CD4-positive, alpha-beta T cell (primary cell): ENCODE results near the gene LRP2. TPM values are rescaled to one million over a fixed set of nuclear protein-coding genes. Genes with fewer than 3 reads are reported as not detected.

ENCODE experiments used
- ATAC-seq: fragments of 200-7000 bp; cut with Tn5 transposase; one replicate; pipeline ENCODE4 v1.10.0; 2022; ENCODE audit warnings: mild to moderate bottlenecking; ENCODE audit not compliant: poor library complexity
- CTCF ChIA-PET: fragments of 350-600 bp; sonication (Branson Sonifier 250); formaldehyde crosslinking; loops from one replicate; lab custom pipeline; 2021; ENCODE audit warnings: antibody characterized with exemption, inconsistent platforms; lab: Charles Lee
- POLR2A ChIA-PET: fragments of 350-600 bp; sonication (Branson Sonifier 250); formaldehyde crosslinking; loops from one replicate; lab custom pipeline; 2021; ENCODE audit warnings: antibody characterized with exemption, inconsistent platforms; lab: Charles Lee
- DNase-seq, 14 experiments: peaks; one replicate each; pipeline ENCODE4 v3.0.0-alpha.2; 2013 to 2020; ENCODE audit warnings: mixed read lengths in 2 of 14
- H3K27ac ChIP-seq, 2 donors: one replicate each; pipeline versions ENCODE4 v1.5.1 to v1.7.0; 2013; ENCODE audit warnings: low read length in 2 of 2, low read depth in 1 of 2, mild to moderate bottlenecking in 1 of 2
- H3K27me3 ChIP-seq, 2 experiments: 1 replicate in 1 of 2; 2 replicates in 1 of 2; pipeline versions ENCODE4 v1.6.1 to v1.7.0; 2013; ENCODE audit warnings: low read length in 2 of 2, control low read depth in 1 of 2, mild to moderate bottlenecking in 1 of 2, moderate library complexity in 1 of 2; ENCODE audit not compliant: insufficient read depth in 2 of 2, control insufficient read depth in 1 of 2
- H3K36me3 ChIP-seq: one replicate; pipeline ENCODE4 v1.6.1; 2013; ENCODE audit warnings: low read length, control low read depth; ENCODE audit not compliant: insufficient read depth
- H3K4me1 ChIP-seq: one replicate; pipeline ENCODE4 v1.6.1; 2013; ENCODE audit warnings: low read length, control low read depth; ENCODE audit not compliant: insufficient read depth
- H3K4me3 ChIP-seq: one replicate; pipeline ENCODE4 v1.5.1; 2013; ENCODE audit warnings: mild to moderate bottlenecking, low read length, moderate library complexity
- H3K9me3 ChIP-seq, 2 experiments: 1 replicate in 1 of 2; 2 replicates in 1 of 2; pipeline versions ENCODE4 v1.6.1 to v1.7.0; 2013; ENCODE audit warnings: low read length in 2 of 2, mild to moderate bottlenecking in 2 of 2, control low read depth in 1 of 2, moderate library complexity in 1 of 2; ENCODE audit not compliant: control insufficient read depth in 1 of 2, insufficient read depth in 1 of 2
- H3K27ac Mint-ChIP-seq: one replicate; pipeline ENCODE4 v1.8.0; 2020; ENCODE audit warnings: mixed read lengths
- H3K27me3 Mint-ChIP-seq: one replicate; pipeline ENCODE4 v1.8.0; 2021; ENCODE audit warnings: mixed read lengths
- H3K36me3 Mint-ChIP-seq: one replicate; pipeline ENCODE4 v1.8.0; 2021; ENCODE audit warnings: low read depth, mixed read lengths
- H3K4me1 Mint-ChIP-seq: one replicate; pipeline ENCODE4 v1.8.0; 2021; ENCODE audit warnings: low read depth, mixed read lengths
- H3K4me3 Mint-ChIP-seq: one replicate; pipeline ENCODE4 v1.8.0; 2020; ENCODE audit warnings: mild to moderate bottlenecking, mixed read lengths
- H3K9me3 Mint-ChIP-seq: one replicate; pipeline ENCODE4 v1.8.0; 2020; ENCODE audit warnings: mixed read lengths
- CTCF ChIP-seq: fragments of 200-600 bp; IDR thresholded peaks from one replicate; pipeline ENCODE4 v1.8.0; 2022; ENCODE audit warnings: antibody characterized with exemption, mild to moderate bottlenecking
- intact Hi-C, 2 experiments: fragments of 100-400 bp; cut with DNase I in 1 of 2; cut with micrococcal nuclease in 1 of 2; formaldehyde crosslinking; loops; one replicate each; pipeline versions ENCODE4 v1.15.1 to v1.9.0; 2023 to 2025; cut with DNase I, micrococcal nuclease
- total RNA-seq, 174 experiments: library from RNA in 2 of 174; stranded (reverse) in 2 of 174; gene quantifications; one replicate each; pipeline ENCODE4 v1.2.3 and lab custom pipeline; 2021 to 2026

The LRP2 gene
- total RNA-seq, 2 experiments from 2014 or later: 0.03 TPM; not detected in 1

DNA sequence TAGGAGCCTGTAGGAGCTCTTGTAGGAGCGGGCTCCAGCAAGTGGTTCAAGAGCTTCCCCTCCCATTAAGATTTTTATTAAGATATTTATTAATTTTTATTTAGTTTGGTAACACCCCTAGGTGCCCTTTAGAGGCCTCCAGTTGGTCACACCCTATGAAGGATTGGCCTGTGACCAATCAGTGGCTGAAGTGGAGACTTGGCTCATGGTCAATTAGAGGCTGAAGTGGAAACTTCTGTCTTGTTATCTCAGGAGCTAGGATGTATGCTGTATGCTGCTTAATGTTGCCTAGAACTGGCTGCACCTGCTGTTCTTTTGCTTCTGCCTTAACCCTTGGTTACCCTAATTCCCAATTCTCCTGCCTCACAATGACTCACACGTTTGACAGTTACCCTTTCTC is 244.3 kb downstream of the LRP2 start:
- no peak for TF ChIP-seq CTCF
- Mint-ChIP-seq H3K9me3 (peaks cover 2% of the 10 kb centered on the region), H3K4me1 (peaks cover 4% of the 10 kb centered on the region), H3K27me3 (peaks cover 17% of the 10 kb centered on the region), H3K4me3 (no peak overlapping the region), H3K36me3 (no peaks in the 10 kb centered on the region), H3K27ac (no peak overlapping the region)
- Histone ChIP-seq H3K9me3 (peaks cover 0 to 6% of the 10 kb centered on the region in 2 experiments), H3K4me3 (no peak overlapping the region), H3K27me3 (peaks cover 0 to 6% of the 10 kb centered on the region in 2 experiments), H3K36me3 (no peaks in the 10 kb centered on the region), H3K4me1 (no peaks in the 10 kb centered on the region), H3K27ac (no peak overlapping the region)
- POLR2A ChIA-PET: no interaction called here
- ATAC-seq (no peak), DNase-seq (no peak)
- CTCF ChIA-PET: no interaction called here
- intact Hi-C loops: no loop called here

DNA sequence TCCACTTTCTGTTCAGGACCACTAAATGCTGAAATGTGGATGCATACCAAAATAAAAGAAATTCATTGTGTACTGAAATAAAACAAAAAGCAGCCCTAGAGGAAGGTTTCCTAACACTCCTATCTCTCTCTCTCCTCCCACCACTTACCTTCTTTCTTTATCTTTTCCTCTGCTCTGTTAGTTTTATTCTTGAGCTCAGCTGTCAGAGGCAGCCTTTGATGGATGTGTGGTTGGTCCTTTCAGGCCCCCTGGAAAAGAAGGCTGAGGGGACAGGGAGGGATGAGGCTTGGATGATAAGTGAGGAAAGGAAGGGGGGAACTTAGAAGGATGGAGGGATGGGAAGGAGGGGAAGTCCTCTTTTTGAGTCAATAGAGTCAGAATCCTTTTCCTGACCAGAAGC is 245.3 kb downstream of the LRP2 start:
- ATAC-seq: no peak
- ChIA-PET POLR2A (no interaction called here), CTCF (no interaction called here)
- peaks cover 0 to 6% of the 10 kb centered on the region in 2 experiments for H3K27me3 ChIP-seq
- Mint-ChIP-seq H3K9me3 (peaks cover 2% of the 10 kb centered on the region), H3K27me3 (peaks cover 17% of the 10 kb centered on the region), H3K4me3 (no peak overlapping the region), H3K36me3 (no peaks in the 10 kb centered on the region), H3K4me1 (peaks cover 4% of the 10 kb centered on the region), H3K27ac (no peak overlapping the region)
- H3K27ac ChIP-seq: no peak overlapping the region
- peaks cover 0 to 6% of the 10 kb centered on the region in 2 experiments for H3K9me3 ChIP-seq
- H3K36me3 ChIP-seq: no peaks in the 10 kb centered on the region
- TF ChIP-seq CTCF: no peak
- no peak overlapping the region for H3K4me3 ChIP-seq
- no peak for DNase-seq
- intact Hi-C loops: no loop called here
- H3K4me1 ChIP-seq: no peaks in the 10 kb centered on the region

DNA sequence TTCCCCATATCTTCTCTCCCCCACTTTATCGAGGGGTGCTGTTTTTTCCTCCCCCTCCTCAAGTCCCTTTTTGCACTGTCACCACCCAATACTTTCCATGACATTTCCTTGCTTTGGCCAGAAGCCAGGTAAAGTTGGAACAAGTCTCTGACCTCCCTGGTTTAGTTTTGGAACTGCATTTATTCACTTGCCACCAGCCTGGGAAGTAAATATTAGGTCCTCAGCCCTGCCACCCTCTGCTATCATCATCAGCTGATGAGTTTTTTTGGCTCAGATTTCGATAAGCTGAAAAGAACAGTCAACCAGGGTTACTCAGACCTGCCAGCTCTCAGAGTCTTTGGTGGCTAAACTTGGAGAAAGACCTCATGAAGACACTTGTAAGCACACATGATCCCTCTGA is 246.0 kb downstream of the LRP2 start:
- intact Hi-C loops: no loop called here
- Histone ChIP-seq H3K27me3 (peaks cover 0 to 4% of the 10 kb centered on the region in 2 experiments), H3K4me1 (no peaks in the 10 kb centered on the region), H3K4me3 (no peak overlapping the region), H3K9me3 (peaks cover 0 to 6% of the 10 kb centered on the region in 2 experiments), H3K36me3 (no peaks in the 10 kb centered on the region), H3K27ac (no peak overlapping the region)
- Mint-ChIP-seq H3K27ac (no peak overlapping the region), H3K36me3 (no peaks in the 10 kb centered on the region), H3K9me3 (no peaks in the 10 kb centered on the region), H3K4me3 (no peak overlapping the region), H3K4me1 (peaks cover 4% of the 10 kb centered on the region), H3K27me3 (peaks cover 17% of the 10 kb centered on the region)
- ChIA-PET CTCF (interaction anchor here (0.7 kb wide), 1 partner anchor 16 kb away, joined by 3 read pairs; no protein-coding TSS in a partner anchor), POLR2A (no interaction called here)
- DNase-seq: no peak
- ATAC-seq: no peak
- no peak for TF ChIP-seq CTCF
